ENCODE measurements around the gene GRM7. TPM values are rescaled to one million over a fixed set of nuclear protein-coding genes. Genes with fewer than 3 reads are reported as not detected.

GRM7 gene
- total and polyA plus RNA-seq, 2 experiments from 2014 or later: 0.62 to 1.7 TPM

- Histone ChIP-seq H3K4me3 (no peak overlapping the region), H3K36me3 (no peaks in the 10 kb centered on the region), H3K27me3 (peaks cover 97% of the 10 kb centered on the region), H3K9me3 (ENCODE audit: low read depth) (no peaks in the 10 kb centered on the region), H3K27ac (no peak overlapping the region), H3K4me1 (ENCODE audit: low read depth) (no peaks in the 10 kb centered on the region)
- no peak for DNase-seq (ENCODE audit: low read depth in 1 of 2, low spot score in 1 of 2)
- no peak for TF ChIP-seq CTCF (IDR thresholded peaks at IDR 0.05; ENCODE audit: low read depth, low read length)
Observed at GRCh38 chr3:6862880-6863195, 1.9 kb downstream of the GRM7 start.

GRCh38 chr3:6867269-6867668 is 6.4 kb downstream of the GRM7 start:
- no peaks in the 10 kb centered on the region for H3K4me1 ChIP-seq (ENCODE audit: low read depth)
- H3K4me3 ChIP-seq: no peak overlapping the region
- no peak overlapping the region for H3K27ac ChIP-seq
- H3K9me3 ChIP-seq (ENCODE audit: low read depth): no peaks in the 10 kb centered on the region
- TF ChIP-seq CTCF (IDR thresholded peaks at IDR 0.05; ENCODE audit: low read depth, low read length): no peak
- H3K36me3 ChIP-seq: no peaks in the 10 kb centered on the region
- H3K27me3 ChIP-seq: peaks cover 58% of the 10 kb centered on the region
- DNase-seq (ENCODE audit: low read depth in 1 of 2, low spot score in 1 of 2): no peak

- no peaks in the 10 kb centered on the region for H3K9me3 ChIP-seq (ENCODE audit: low read depth)
- no peak overlapping the region for H3K4me3 ChIP-seq
- no peaks in the 10 kb centered on the region for H3K36me3 ChIP-seq
- no peak for TF ChIP-seq CTCF (IDR thresholded peaks at IDR 0.05; ENCODE audit: low read depth, low read length)
- H3K27ac ChIP-seq: no peak overlapping the region
- no peaks in the 10 kb centered on the region for H3K4me1 ChIP-seq (ENCODE audit: low read depth)
- no peak for DNase-seq (ENCODE audit: low read depth in 1 of 2, low spot score in 1 of 2)
- H3K27me3 ChIP-seq: no peaks in the 10 kb centered on the region
Observed at GRCh38 chr3:6878731-6879130, 17.8 kb downstream of the GRM7 start.

GRCh38 chr3:6912240-6912639 is 51.3 kb downstream of the GRM7 start:
- no peak for TF ChIP-seq CTCF (IDR thresholded peaks at IDR 0.05; ENCODE audit: low read depth, low read length)

GRCh38 chr3:6915898-6916297 is 55.0 kb downstream of the GRM7 start:
- DNase-seq (ENCODE audit: low read depth in 1 of 2, low spot score in 1 of 2): no peak
- TF ChIP-seq CTCF (IDR thresholded peaks at IDR 0.05; ENCODE audit: low read depth, low read length): no peak
- H3K4me3 ChIP-seq: no peak overlapping the region
- H3K27me3 ChIP-seq: no peaks in the 10 kb centered on the region
- no peak overlapping the region for H3K27ac ChIP-seq
- H3K36me3 ChIP-seq: no peaks in the 10 kb centered on the region
- H3K4me1 ChIP-seq (ENCODE audit: low read depth): no peaks in the 10 kb centered on the region
- H3K9me3 ChIP-seq (ENCODE audit: low read depth): no peaks in the 10 kb centered on the region

More at GRCh38 chr3:6912240-6912639, 51.3 kb downstream of the GRM7 start:
- Histone ChIP-seq H3K27me3 (no peaks in the 10 kb centered on the region), H3K27ac (no peak overlapping the region), H3K4me3 (no peak overlapping the region), H3K36me3 (no peaks in the 10 kb centered on the region), H3K9me3 (ENCODE audit: low read depth) (no peaks in the 10 kb centered on the region), H3K4me1 (ENCODE audit: low read depth) (no peaks in the 10 kb centered on the region)
- no peak for DNase-seq (ENCODE audit: low read depth in 1 of 2, low spot score in 1 of 2)

GRCh38 chr3:6921066-6921465 is 60.2 kb downstream of the GRM7 start:
- no peaks in the 10 kb centered on the region for H3K27me3 ChIP-seq
- no peak for TF ChIP-seq CTCF (IDR thresholded peaks at IDR 0.05; ENCODE audit: low read depth, low read length)
- no peaks in the 10 kb centered on the region for H3K36me3 ChIP-seq
- no peak overlapping the region for H3K27ac ChIP-seq
- DNase-seq (ENCODE audit: low read depth in 1 of 2, low spot score in 1 of 2): no peak
- H3K9me3 ChIP-seq (ENCODE audit: low read depth): no peaks in the 10 kb centered on the region
- no peak overlapping the region for H3K4me3 ChIP-seq
- no peaks in the 10 kb centered on the region for H3K4me1 ChIP-seq (ENCODE audit: low read depth)
